ENCODE data around the gene ABCA4.

Gene ABCA4

GRCh38 chr1:94095744-94096469, 25.0 kb downstream of the ABCA4 start:
- Histone ChIP-seq H3K4me1 (ENCODE audit: control insufficient read depth, insufficient read depth, low read length) (peaks cover 3% of the 10 kb centered on the region; the same call in 1 of the 2 replicates), H3K27ac (ENCODE audit: extremely low read depth, low read depth, low read length) (no peak overlapping the region), H3K4me3 (ENCODE audit: low read depth, low read length) (no peak overlapping the region), H3K9me3 (ENCODE audit: control insufficient read depth, insufficient read depth, low read depth, low read length) (no peaks in the 10 kb centered on the region), H3K36me3 (ENCODE audit: control insufficient read depth in 2 of 2, insufficient read depth in 1 of 2, low read length in 2 of 2) (no peaks in the 10 kb centered on the region)
- ChIA-PET POLR2A (no interaction called here), CTCF (interaction anchor here (0.5 to 1.2 kb wide), 4 partner anchors 56 to 542 kb away, joined by 3 to 4 read pairs (median 3); no protein-coding TSS in a partner anchor)
- TF ChIP-seq PATZ1 (tag by site-specific recombination; IDR thresholded peaks at IDR 0.05) (no peak), ZNF335 (tag by site-specific recombination; conservative IDR thresholded peaks at IDR 0.05) (peak; percentile 2; the same call in 1 of the 2 replicates)

- Histone ChIP-seq H3K4me1 (ENCODE audit: control insufficient read depth, insufficient read depth, low read length) (peaks cover 2% of the 10 kb centered on the region; the same call in 1 of the 2 replicates), H3K36me3 (ENCODE audit: control insufficient read depth in 2 of 2, insufficient read depth in 1 of 2, low read length in 2 of 2) (no peaks in the 10 kb centered on the region), H3K27ac (ENCODE audit: extremely low read depth, low read depth, low read length) (no peak overlapping the region), H3K4me3 (ENCODE audit: low read depth, low read length) (no peak overlapping the region), H3K9me3 (ENCODE audit: control insufficient read depth, insufficient read depth, low read depth, low read length) (no peaks in the 10 kb centered on the region)
- CTCF ChIA-PET, result interaction anchor here (0.9 to 1.2 kb wide), 2 partner anchors 34 to 70 kb away, joined by 3 to 4 read pairs; no protein-coding TSS in a partner anchor
- POLR2A ChIA-PET, result no interaction called here
- TF ChIP-seq FEZF1 (tag by site-specific recombination; IDR thresholded peaks at IDR 0.05) (peak; percentile 77), ZNF670 (tag by site-specific recombination; IDR thresholded peaks at IDR 0.05; ENCODE audit: low read depth) (no peak), IKZF3 (tag by site-specific recombination; IDR thresholded peaks at IDR 0.05) (peak; percentile 65; the same call in 1 of the 2 replicates), ATF2 (tag by site-specific recombination; IDR thresholded peaks at IDR 0.05; ENCODE audit: low read depth) (no peak), ZNF362 (tag by site-specific recombination; IDR thresholded peaks at IDR 0.05) (no peak), ZBTB20 (tag by site-specific recombination; IDR thresholded peaks at IDR 0.05) (peak; percentile 36; the same call in 1 of the 2 replicates), ZNF223 (tag by site-specific recombination; IDR thresholded peaks at IDR 0.05) (no peak), TSHZ1 (tag by site-specific recombination; IDR thresholded peaks at IDR 0.05; ENCODE audit: borderline replicate concordance) (no peak; the same call in 1 of the 2 replicates), PRDM1 (tag by site-specific recombination; IDR thresholded peaks at IDR 0.05) (no peak), GLIS2 (tag by site-specific recombination; IDR thresholded peaks at IDR 0.05) (no peak), ZNF140 (tag by site-specific recombination; IDR thresholded peaks at IDR 0.05) (no peak), ZNF433 (tag by site-specific recombination; IDR thresholded peaks at IDR 0.05; ENCODE audit: low read depth) (no peak), PRDM10 (tag by site-specific recombination; IDR thresholded peaks at IDR 0.05) (no peak), ZEB2 (tag by site-specific recombination; IDR thresholded peaks at IDR 0.05) (0 out of 2 replicates have a peak, but pooled peaks have one; percentile 21), ZNF621 (tag by site-specific recombination; IDR thresholded peaks at IDR 0.05) (no peak), ZNF341 (tag by site-specific recombination; IDR thresholded peaks at IDR 0.05; ENCODE audit: low read depth) (peak; percentile 86)
- TF ChIP-seq, protein P1, sequence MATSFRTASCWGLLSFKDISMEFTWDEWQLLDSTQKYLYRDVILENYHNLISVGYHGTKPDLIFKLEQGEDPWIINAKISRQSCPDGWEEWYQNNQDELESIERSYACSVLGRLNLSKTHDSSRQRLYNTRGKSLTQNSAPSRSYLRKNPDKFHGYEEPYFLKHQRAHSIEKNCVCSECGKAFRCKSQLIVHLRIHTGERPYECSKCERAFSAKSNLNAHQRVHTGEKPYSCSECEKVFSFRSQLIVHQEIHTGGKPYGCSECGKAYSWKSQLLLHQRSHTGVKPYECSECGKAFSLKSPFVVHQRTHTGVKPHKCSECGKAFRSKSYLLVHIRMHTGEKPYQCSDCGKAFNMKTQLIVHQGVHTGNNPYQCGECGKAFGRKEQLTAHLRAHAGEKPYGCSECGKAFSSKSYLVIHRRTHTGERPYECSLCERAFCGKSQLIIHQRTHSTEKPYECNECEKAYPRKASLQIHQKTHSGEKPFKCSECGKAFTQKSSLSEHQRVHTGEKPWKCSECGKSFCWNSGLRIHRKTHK (tag by site-specific recombination; IDR thresholded peaks at IDR 0.05), result no peak
These were observed 25.8 kb downstream of the ABCA4 start for GRCh38 chr1:94095112-94095637.

Data from HEK293 (cell line).